ENCODE data around the gene AKAP10.

Gene AKAP10

DNA sequence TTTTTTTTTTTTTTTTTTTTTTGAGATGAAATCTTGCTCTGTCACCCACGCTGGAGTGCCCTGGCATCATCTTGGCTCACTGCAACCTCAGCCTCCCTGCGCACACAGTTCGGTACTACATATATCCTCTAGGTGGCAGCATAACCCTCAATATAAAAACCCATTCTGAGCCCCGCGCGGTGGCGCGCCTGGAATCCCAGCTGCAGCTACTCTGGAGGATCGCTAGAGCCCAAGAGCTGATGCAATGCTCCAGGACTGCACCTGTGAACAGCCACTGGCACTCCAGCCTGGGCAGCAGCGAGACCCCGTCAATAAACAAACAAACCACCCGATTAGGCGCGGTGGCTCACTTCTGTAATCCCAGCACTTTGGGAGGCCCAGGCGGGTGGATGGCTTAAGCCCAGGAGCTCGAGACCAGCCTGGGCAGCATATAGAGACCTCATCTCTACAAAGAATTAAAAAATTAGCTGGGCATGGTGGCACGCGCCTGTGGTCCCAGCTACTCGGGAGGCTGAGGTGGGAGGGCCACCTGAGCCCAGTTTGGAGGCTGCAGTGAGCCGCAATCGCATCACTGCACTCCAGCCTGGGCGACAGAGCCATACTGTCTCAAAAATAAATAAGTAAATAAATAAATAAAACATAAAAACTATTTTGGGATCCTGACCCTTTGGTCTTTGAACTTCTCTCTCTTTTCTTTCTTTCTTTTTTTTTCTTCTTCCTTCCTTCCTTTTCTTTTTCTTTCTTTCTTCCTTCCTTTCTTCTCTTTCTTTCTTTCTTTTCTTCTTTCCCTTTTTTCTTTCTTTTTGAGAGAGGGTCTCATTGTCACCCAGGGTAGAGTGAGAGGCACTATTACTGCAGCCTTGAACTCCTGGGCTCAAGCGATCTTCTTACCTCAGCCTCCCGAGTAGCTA, 15.4 kb upstream of the AKAP10 start:
- TF ChIP-seq, protein P1, sequence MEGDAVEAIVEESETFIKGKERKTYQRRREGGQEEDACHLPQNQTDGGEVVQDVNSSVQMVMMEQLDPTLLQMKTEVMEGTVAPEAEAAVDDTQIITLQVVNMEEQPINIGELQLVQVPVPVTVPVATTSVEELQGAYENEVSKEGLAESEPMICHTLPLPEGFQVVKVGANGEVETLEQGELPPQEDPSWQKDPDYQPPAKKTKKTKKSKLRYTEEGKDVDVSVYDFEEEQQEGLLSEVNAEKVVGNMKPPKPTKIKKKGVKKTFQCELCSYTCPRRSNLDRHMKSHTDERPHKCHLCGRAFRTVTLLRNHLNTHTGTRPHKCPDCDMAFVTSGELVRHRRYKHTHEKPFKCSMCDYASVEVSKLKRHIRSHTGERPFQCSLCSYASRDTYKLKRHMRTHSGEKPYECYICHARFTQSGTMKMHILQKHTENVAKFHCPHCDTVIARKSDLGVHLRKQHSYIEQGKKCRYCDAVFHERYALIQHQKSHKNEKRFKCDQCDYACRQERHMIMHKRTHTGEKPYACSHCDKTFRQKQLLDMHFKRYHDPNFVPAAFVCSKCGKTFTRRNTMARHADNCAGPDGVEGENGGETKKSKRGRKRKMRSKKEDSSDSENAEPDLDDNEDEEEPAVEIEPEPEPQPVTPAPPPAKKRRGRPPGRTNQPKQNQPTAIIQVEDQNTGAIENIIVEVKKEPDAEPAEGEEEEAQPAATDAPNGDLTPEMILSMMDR (IDR thresholded peaks at IDR 0.05; ENCODE audit: low read depth, low read length) = peak; percentile 56

DNA sequence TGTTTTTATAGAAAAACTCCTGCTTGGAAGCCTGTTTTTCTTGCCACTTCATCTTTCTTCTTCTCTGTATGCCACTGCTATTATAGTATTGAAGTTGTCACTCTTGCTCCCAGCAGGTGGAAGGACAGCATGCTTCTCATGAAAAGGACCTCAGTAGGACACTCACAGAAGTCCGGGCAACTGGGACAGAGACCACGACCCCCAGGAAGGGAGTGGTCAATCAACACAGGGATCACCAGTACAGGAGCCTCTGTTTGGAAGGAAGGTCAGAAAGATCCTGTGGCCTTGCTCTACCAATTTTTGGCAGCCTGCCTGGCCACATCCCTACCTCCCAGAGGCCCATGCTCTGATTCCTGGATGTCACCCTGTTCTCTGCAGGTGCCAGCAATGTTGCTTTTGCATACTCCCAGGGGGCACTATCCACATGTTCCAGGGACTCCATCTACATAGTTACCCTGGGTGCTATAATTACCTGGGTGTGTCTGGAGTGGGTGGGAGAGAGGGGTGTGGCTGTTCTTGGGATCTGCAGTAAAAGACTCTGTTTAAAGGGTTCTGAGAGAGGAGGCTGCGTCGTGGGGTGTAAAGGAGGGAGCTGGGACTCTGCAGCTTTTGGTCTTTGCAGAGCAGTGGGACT, 13.7 kb upstream of the AKAP10 start:
- no peak for DNase-seq (ENCODE audit: low read depth in 2 of 2)
- TF ChIP-seq, protein P1 (IDR thresholded peaks at IDR 0.05; ENCODE audit: low read depth, low read length) = no peak

More for the DNA sequence above, 15.4 kb upstream of the AKAP10 start:
- peak; percentile 90 for DNase-seq (ENCODE audit: low read depth in 2 of 2)
- no peak overlapping the region for H3K4me3 ChIP-seq (replicated peaks in 1 of 2; ENCODE audit: low read depth in 2 of 2, low read length in 2 of 2)

DNA sequence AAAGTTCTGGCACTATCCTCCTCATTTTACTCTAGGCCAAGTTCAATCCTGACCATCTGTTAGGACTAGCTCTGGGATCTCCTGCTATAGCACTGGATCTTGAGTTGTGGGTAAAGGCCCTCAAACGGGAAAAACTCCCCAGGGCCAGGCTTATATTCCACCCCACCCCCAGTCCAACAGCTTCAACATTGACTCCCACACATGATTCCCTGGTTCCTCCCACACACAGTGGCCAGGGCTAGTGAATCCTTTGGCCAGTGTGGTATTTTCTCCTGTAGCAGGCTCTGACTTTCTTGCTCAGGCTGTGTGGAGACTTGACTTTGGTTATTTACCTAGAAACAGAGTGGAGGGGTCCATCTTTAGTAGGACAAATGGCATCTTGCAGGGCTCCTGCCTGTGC, 10.3 kb upstream of the AKAP10 start:
- TF ChIP-seq, protein P1 (IDR thresholded peaks at IDR 0.05; ENCODE audit: low read depth, low read length) = no peak
- no peak overlapping the region for H3K4me3 ChIP-seq (replicated peaks in 1 of 2; ENCODE audit: low read depth in 2 of 2, low read length in 2 of 2)
- DNase-seq (ENCODE audit: low read depth in 2 of 2) = no peak

More for the DNA sequence above, 13.7 kb upstream of the AKAP10 start:
- H3K4me3 ChIP-seq (replicated peaks in 1 of 2; ENCODE audit: low read depth in 2 of 2, low read length in 2 of 2) = no peak overlapping the region

DNA sequence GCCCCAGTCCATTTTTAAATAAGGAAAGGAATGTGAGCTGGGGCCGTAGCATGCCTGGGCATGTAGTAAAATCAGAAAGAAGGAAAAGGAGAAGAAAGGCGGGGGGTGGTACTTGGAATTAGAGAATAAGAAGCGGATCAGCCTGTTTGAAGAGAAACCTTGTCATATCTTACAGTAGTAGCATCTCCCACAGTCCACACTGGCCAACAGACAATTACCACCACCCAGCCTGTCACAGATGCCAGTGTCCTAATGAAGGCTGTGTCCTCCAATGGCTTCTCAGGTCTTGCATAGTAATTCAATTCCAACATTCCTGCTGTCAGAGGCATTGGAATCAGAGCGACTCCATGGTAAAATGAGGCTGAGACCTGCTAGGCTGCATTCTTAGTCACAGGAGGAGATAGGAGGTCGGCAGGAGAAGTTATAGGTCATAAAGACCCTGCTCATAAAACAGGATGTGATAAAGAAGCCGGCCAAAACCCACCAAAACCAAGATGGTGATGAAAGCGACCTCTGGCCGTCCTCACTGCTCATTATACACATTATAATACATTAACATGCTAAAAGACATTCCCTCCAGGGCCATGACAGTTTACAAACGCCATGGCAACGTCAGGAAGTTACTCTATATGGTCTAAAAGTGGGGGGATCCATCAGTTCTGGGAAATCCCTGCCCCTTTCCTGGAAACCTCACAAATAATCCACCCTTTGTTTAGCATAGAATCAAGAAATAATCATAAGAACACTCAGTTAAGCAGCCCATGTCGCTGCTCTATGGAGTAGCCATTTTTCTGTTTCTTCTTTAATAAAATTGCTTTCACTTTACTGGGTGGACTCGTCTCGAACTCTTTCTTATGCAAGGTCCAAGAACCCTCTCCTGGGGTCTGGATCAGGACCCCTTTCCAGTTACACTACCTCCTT, 9.6 kb upstream of the AKAP10 start:
- no peak for DNase-seq (ENCODE audit: low read depth in 2 of 2)
- TF ChIP-seq, protein P1 (IDR thresholded peaks at IDR 0.05; ENCODE audit: low read depth, low read length) = no peak
- H3K4me3 ChIP-seq (replicated peaks in 1 of 2; ENCODE audit: low read depth in 2 of 2, low read length in 2 of 2) = no peak overlapping the region

DNA sequence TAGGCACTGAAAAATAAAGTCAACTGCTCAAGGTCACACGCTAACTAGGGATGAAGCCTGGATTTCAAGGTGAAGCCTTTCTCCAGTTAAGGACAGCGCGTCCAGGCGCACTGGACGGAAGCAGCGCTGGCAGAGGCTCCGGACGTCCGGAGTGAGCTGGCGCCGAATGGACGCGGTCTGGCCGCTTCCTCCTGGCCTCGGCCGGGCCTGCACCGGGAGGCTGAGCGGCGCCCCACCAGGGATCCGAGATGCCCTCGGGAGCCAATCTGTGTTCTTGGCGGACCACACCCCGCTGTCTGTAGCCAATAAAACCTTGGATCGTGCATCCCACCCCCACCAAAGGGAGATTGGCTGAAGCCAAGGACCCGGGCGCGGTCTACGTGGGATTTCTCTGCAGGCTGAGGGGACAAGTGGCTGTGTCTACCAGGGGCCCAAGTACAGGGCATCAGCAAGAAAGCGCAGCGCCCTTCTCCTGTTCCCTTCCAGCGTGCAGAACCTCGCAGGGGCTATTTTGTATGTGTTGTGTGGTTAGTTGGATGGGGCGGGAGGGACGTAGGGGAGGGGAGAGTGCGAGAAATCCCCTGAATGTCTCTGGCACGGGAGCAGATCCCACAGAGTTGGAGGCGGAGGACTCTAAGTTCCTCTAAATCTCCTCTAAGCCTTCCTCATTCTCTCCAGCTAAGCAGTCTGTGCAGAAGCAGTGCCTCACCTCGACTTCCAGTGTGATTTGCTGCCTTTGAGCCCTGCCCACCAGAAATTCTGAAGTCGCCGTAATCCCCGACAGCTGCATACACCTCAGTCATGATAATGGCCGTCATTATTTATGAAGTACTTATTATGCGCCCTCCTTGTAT, 2.5 kb upstream of the AKAP10 start:
- peak in 1 of 2 donors; percentile 12 for DNase-seq (ENCODE audit: low read depth in 2 of 2)
- TF ChIP-seq, protein P1 (IDR thresholded peaks at IDR 0.05; ENCODE audit: low read depth, low read length) = no peak
- no peak overlapping the region for H3K4me3 ChIP-seq (replicated peaks in 1 of 2; ENCODE audit: low read depth in 2 of 2, low read length in 2 of 2)

All from cardiac fibroblast (primary cell).